SK-N-SH (cell line): ENCODE data around the gene S100A6.
"Not testable (repeated sequence)": the region's sequence is repeated elsewhere in the genome, so short reads cannot be mapped to it uniquely, and the experiment has no call there.

Source experiments
- ELF1 ChIP-seq: IDR thresholded peaks from 2 replicates; pipeline ENCODE4 v1.4.0; 2012
- EP300 ChIP-seq, 2 experiments: IDR thresholded peaks; 2 replicates each; pipeline versions ENCODE4 v1.4.0 to v1.6.1; 2012; ENCODE audit warnings: borderline replicate concordance in 1 of 2, low read depth in 1 of 2, low read length in 1 of 2
- SMC3 ChIP-seq: IDR thresholded peaks from 2 replicates; pipeline ENCODE4 v1.6.1; 2012; ENCODE audit warnings: low read depth, low read length, improper control_type of control experiment
- TAF1 ChIP-seq: IDR thresholded peaks from 2 replicates; pipeline ENCODE4 v1.6.1; 2012; ENCODE audit warnings: low read depth, mild to moderate bottlenecking, low read length, moderate library complexity, borderline replicate concordance
- USF2 ChIP-seq: fragments of 150-350 bp; IDR thresholded peaks from 2 replicates; pipeline ENCODE4 v1.6.1; 2017; ENCODE audit warnings: antibody characterized with exemption, low read length, low read depth, borderline replicate concordance
- TF ChIP-seq, protein P1 (sequence below): fragments of 200-600 bp; sonication (generic); IDR thresholded peaks from 2 replicates; pipeline ENCODE4 v1.6.1; 2017; ENCODE audit warnings: antibody characterized with exemption, mild to moderate bottlenecking, moderate library complexity

- TF ChIP-seq TAF1; ELF1; USF2; SMC3; EP300 (IDR thresholded peaks at IDR 0.05; ENCODE audit: borderline replicate concordance in 1 of 2, low read depth in 1 of 2, low read length in 1 of 2): not testable (repeated sequence)
- TF ChIP-seq, protein P1, sequence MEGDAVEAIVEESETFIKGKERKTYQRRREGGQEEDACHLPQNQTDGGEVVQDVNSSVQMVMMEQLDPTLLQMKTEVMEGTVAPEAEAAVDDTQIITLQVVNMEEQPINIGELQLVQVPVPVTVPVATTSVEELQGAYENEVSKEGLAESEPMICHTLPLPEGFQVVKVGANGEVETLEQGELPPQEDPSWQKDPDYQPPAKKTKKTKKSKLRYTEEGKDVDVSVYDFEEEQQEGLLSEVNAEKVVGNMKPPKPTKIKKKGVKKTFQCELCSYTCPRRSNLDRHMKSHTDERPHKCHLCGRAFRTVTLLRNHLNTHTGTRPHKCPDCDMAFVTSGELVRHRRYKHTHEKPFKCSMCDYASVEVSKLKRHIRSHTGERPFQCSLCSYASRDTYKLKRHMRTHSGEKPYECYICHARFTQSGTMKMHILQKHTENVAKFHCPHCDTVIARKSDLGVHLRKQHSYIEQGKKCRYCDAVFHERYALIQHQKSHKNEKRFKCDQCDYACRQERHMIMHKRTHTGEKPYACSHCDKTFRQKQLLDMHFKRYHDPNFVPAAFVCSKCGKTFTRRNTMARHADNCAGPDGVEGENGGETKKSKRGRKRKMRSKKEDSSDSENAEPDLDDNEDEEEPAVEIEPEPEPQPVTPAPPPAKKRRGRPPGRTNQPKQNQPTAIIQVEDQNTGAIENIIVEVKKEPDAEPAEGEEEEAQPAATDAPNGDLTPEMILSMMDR, result not testable (repeated sequence)
Measured at GRCh38 chr1:153583514-153583913, 47.7 kb upstream of the S100A6 start.
